GM18873 (cell line): ENCODE results near the gene MYOCOS.
"Not testable (repeated sequence)": the region's sequence is repeated elsewhere in the genome, so short reads cannot be mapped to it uniquely, and the experiment has no call there.

Experiments
- ATAC-seq: cut with Tn5 transposase; IDR thresholded peaks from one replicate; pipeline ENCODE4 v1.9.1; 2021; ENCODE audit warnings: mild to moderate bottlenecking, moderate library complexity, moderate number of reproducible peaks; ENCODE audit not compliant: unreplicated experiment, low FRiP score

MYOCOS gene, protein sequence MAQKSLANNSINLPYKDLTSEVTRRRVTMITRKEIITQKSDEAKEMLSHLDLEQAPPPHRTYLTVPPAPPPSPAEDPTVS

DNA sequence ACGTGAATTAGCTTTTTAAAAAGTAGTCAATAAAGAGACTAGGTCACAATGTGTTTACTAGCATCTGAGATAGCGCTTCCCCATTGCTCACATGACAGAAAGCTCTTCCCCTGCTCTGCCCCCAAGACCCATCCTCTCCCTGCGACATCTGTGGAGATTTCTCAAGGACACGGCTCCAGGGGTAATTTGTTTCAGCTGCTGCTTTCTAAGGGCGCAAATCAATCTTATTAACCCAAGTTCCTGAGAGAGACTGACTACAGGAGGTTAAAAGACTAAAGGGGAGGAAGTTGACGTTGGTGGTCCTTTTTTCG lies at the start of gene MYOCOS:
MYOCOS (plus strand) TSS at position 92 of the 311 bp plus-strand sequence. CDS start 1,641 bp downstream, outside the sequence.
- ATAC-seq, result no peak

DNA sequence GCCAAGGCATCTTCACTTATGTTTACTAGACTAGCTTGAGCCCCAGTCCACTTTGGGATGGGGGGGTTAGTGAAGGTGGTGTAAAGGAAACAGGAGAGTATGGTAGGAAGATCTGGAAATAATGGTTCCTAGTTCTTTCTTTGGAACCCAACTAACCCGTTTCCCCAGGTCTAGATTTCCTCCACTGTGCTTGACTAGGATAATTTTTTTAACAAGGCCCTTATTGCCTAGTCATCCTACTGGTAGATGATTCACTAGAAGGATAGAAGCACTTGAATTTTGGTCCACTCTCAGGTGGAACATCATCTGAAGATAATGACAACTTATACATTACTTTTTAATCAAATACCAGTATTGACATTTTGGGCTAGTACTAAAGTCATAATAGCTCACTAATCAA lies 45.9 kb upstream of the MYOCOS start:
- no peak for ATAC-seq

GRCh38 chr1:171581226-171581625 lies 40.8 kb upstream of the MYOCOS start:
- no peak for ATAC-seq

GRCh38 chr1:171581766-171582165 lies 40.3 kb upstream of the MYOCOS start:
- no peak for ATAC-seq

DNA sequence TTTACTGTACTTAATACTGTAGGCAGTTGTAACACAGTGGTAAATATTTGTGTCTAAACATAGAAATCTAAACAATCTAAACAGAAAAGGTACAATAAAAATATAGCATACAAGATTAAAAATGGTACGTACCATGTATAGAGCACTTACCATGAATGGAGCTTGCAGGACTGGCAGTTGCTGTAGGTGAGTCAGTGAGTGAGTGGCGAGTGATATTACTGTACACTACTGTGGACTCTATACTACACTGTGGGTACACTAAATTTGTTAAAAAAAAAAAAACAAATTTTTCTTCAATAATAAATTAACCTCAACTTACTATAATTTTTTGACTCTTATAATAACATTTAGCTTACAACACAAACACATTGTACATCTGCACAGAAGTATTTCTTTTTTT lies 39.5 kb upstream of the MYOCOS start:
- no peak for ATAC-seq

- ATAC-seq, result no peak
These were observed 38.3 kb upstream of the MYOCOS start for GRCh38 chr1:171583591-171584201.

DNA sequence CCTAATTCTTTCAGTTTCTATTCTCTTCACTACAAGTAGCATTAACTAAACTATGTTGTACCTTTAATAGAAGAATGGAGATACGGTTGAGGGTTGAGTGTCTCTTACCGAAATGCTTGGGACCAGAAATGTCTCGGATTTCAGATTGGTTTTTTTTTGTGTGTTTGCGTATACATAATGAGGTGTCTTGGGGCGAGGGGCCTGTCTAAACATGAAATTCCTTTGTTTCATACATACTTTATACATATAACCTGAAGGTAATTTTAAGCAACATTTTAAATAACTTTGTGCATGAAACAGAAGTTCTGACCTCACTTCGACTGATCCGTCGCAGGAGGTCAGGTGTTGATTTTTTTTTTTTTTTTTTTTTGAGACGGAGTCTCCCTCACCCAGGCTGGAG lies 36.3 kb upstream of the MYOCOS start:
- no peak for ATAC-seq

GRCh38 chr1:171588230-171588629 lies 33.8 kb upstream of the MYOCOS start:
- ATAC-seq, result no peak

DNA sequence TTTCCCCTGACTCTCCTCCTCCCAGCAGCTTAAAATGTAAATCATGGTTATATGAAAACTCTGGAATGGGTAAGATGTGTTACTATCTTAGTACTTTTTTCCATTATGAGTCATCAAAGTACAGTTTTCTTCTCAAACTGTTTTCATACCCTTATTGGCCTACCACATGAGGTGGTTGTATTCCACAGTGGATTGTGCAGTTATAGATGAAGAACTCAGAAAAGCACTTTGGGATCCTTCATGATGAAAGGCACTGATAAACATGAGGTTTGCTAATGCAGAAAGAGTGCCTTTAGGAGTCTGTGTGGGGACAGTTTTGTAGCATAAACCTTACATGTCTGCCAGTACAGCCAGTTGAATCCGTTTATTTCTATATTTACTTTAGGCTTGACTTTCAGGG lies 32.0 kb upstream of the MYOCOS start:
- no peak for ATAC-seq

- no peak for ATAC-seq
These were observed 26.7 kb upstream of the MYOCOS start for GRCh38 chr1:171595324-171595723.

DNA sequence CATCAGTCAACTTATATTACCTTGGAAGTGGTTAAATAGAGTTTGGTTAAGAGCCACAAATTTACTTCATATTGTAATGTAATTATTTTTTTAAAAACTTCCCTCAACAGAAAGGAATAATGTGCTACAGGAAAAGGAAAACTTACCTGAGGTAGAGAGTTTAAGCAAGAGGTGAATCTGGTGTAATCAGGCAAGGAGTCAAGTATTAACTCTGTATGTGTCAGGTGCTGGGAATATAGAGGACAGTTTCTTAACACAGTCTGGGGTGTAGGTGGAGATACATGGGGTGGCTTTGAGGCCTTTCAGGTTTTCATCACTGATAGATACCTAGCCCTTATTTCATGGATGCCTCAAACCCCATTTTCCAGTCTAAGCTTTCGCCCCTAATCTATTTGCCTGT lies 25.9 kb upstream of the MYOCOS start:
- no peak for ATAC-seq

DNA sequence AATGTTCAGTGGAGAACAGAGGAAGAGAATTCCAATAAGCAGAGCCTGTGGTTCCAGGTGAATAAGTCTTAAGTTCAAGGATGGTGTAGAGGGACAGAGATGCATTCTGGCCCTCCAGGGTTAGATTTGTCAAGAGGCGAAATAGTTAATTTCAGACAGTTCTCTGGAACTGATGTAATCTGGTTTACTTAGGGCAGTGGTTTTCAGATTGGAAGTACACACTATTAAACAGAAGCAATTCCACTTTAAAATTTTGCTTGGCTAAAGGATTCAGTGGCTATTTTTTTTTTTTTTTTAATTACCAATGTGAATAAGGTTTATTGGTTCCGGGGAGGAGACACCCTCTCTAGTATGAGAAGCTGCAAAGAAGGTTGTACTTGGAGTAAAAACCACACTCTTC lies 25.3 kb upstream of the MYOCOS start:
- no peak for ATAC-seq

DNA sequence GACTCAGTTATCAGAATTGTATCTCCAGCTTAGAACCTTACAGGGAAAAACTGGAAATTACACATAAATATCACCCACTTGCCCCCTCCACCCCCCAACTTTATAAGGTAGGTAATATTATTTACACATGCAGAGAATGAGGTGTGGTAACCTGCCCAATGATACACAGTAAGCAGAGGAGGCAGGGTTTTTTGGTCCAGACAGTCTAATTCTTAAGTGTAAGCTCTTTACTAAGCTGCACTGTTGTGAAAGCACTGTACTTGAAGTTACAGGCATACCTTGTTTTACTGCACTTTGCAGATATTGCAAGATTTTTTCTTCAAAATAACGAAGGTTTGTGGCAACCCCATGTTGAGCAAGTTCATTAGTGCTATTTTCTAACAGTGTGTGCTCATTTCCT lies 24.8 kb upstream of the MYOCOS start:
- no peak for ATAC-seq

- not testable (repeated sequence) for ATAC-seq
These were observed 21.7 kb upstream of the MYOCOS start for GRCh38 chr1:171600310-171600709.

- ATAC-seq, result no peak
These were observed 21.2 kb upstream of the MYOCOS start for GRCh38 chr1:171600862-171601261.

DNA sequence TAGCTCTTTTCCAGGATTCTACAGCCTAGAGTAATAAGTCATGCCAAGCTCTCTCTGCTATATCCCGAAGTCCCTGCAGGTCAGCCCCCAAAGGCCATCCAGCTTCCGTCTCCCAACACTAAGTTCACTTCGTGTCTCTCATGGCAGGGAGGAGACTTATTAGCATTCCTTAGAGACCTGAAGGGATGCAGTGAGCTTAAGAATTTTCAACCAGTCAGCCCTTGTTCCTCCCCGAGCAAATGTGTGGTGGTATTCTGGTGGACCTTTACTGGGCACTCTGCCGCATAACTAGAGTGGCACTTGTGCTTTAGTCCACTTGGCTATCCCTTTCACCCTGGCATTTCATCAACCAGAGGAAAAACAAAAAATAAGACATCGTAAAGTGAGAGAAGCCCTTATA lies 19.0 kb upstream of the MYOCOS start:
- ATAC-seq, result not testable (repeated sequence)

- no peak for ATAC-seq
These were observed 15.6 kb upstream of the MYOCOS start for GRCh38 chr1:171606402-171606941.

- ATAC-seq, result no peak
These were observed 11.7 kb upstream of the MYOCOS start for GRCh38 chr1:171610385-171610784.

- ATAC-seq, result no peak
These were observed 10.7 kb upstream of the MYOCOS start for GRCh38 chr1:171611306-171611705.

GRCh38 chr1:171613282-171613681 lies 8.8 kb upstream of the MYOCOS start:
- no peak for ATAC-seq

- ATAC-seq, result not testable (repeated sequence)
These were observed 6.7 kb upstream of the MYOCOS start for GRCh38 chr1:171615122-171615906.

GRCh38 chr1:171616586-171616985 lies 5.5 kb upstream of the MYOCOS start:
- no peak for ATAC-seq
